ENCODE results near the gene TAS2R1.

TAS2R1 gene

DNA sequence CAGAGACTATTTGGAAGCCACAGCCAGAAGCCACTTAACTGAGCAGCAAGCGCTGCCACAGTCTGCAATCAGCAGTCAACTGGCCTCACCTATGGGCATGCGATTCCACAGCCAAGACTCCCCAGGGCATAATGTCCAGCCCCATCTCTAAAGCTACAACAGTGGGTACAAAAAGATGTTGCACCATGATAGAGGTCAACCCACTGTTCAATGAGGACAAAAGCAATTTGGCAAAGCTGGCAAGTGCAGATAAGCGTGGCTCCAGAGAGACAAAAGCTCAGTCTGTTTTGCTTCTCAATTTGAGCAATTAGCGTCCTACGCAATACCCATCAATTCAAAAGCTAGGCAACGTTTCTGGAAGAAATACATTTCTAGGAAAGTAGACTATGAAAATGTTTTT is 3.2 kb downstream of the TAS2R1 start:
- CTCF ChIA-PET, result interaction anchor here (0.8 to 1.9 kb wide), 2 partner anchors 13 to 15 kb away, joined by 3 to 6 read pairs; no protein-coding TSS in a partner anchor

DNA sequence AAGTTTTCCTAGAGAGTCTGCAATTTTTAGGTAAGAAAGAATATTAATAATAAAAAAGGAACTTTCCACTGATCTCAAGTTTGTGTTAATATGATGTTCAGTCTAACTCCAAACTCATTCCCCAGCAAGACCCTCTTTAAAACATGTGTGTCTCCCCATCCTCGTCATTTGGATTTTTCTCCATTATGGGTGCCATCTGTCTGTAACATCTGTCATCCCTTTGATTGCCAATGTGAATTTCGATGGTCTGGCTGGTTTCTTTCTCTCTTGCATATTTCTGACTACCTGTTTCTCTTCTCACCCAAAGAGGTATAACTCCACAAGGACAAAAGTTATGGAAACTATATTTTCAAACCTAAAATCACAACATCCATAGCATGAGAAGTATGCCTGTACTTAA is 4.4 kb downstream of the TAS2R1 start:
- ChIA-PET POLR2A (no interaction called here), CTCF (no interaction called here)
- TF ChIP-seq, protein P1, sequence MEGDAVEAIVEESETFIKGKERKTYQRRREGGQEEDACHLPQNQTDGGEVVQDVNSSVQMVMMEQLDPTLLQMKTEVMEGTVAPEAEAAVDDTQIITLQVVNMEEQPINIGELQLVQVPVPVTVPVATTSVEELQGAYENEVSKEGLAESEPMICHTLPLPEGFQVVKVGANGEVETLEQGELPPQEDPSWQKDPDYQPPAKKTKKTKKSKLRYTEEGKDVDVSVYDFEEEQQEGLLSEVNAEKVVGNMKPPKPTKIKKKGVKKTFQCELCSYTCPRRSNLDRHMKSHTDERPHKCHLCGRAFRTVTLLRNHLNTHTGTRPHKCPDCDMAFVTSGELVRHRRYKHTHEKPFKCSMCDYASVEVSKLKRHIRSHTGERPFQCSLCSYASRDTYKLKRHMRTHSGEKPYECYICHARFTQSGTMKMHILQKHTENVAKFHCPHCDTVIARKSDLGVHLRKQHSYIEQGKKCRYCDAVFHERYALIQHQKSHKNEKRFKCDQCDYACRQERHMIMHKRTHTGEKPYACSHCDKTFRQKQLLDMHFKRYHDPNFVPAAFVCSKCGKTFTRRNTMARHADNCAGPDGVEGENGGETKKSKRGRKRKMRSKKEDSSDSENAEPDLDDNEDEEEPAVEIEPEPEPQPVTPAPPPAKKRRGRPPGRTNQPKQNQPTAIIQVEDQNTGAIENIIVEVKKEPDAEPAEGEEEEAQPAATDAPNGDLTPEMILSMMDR (IDR thresholded peaks at IDR 0.05; ENCODE audit: insufficient read depth, low read length, missing control alignments), result no peak
- no peak overlapping the region for H3K4me3 ChIP-seq (ENCODE audit: low read depth, low read length)
- no peak for DNase-seq (ENCODE audit: low read depth, low spot score)

More for the DNA sequence above, 3.2 kb downstream of the TAS2R1 start:
- POLR2A ChIA-PET, result no interaction called here
- TF ChIP-seq, protein P1 (IDR thresholded peaks at IDR 0.05; ENCODE audit: insufficient read depth, low read length, missing control alignments), result no peak
- H3K4me3 ChIP-seq (ENCODE audit: low read depth, low read length), result no peak overlapping the region
- no peak for DNase-seq (ENCODE audit: low read depth, low spot score)

DNA sequence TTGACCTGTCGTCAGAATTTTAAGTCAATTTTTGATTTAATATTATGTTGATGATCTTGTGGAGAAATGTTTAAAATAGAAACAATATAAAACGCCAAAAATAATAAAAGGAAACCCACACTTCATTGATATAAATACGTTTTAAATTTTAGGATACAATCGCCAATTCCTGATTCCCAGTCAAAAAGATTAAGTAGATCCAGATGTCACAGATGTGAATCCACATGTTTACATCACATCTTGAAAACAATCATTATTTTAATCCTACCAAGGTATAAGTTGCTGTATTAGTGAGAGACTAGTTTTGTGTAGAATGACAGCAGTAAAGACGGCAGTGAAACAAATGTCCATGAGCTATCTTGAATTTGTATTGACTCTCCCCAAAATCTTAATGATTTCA is 4.9 kb downstream of the TAS2R1 start:
- ChIA-PET POLR2A (no interaction called here), CTCF (no interaction called here)
- no peak overlapping the region for H3K4me3 ChIP-seq (ENCODE audit: low read depth, low read length)
- DNase-seq (ENCODE audit: low read depth, low spot score), result no peak
- TF ChIP-seq, protein P1 (IDR thresholded peaks at IDR 0.05; ENCODE audit: insufficient read depth, low read length, missing control alignments), result no peak

DNA sequence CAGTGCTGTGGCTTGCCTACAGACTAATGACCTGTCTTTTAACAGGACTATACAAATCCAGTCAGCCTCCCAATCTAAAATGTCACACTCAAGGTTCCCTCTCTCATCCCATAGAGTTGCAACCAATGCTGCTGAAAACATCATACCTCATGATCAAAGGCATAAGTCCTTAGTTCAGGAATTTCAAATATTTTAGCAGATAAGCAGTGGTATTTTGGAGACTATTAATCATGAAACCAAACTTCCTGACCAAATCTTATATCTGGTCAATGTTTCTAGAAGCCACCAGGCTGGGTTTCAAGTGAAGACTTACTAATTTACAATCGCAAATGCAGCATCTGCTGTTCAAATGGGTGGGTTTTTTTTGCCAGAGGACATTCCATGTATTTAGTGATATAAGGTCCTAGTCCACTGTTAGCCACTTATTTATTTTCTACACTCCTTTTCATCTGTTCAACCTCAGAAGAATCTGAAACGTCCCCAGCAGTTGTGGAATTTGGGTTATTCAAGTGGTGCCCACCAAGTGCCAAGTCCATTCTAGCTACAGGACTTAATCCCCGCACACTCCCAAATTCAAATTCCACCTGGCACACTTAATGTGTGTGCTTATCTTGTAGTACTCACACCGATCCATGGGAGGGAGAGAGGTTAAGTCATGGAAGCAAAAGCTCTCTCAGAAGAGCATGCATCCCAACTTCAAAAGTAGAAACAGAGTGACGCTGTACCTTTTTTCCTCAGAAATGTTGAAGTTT is 5.8 kb downstream of the TAS2R1 start:
- TF ChIP-seq, protein P1 (IDR thresholded peaks at IDR 0.05; ENCODE audit: insufficient read depth, low read length, missing control alignments), result no peak
- POLR2A ChIA-PET, result no interaction called here
- no peak overlapping the region for H3K4me3 ChIP-seq (ENCODE audit: low read depth, low read length)
- CTCF ChIA-PET, result no interaction called here
- no peak for DNase-seq (ENCODE audit: low read depth, low spot score)

DNA sequence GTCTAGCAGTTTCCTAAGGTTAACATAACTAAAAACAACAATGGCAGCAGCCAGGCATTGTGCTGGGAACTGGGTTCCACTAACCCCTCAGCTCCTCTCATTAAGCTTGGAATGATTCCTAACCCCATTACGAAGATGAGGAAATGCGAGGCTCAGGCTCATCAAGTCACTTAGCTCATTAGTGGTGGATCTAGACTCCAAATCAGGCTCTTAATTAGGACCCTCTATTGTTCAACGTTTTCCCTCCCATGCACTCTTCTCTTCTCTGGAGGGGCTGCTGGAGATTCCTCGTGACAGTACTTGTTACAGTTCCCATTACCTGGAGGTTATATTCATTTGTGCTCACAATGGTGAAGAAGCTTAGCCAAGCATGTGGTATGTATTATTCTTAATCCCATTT is 6.5 kb downstream of the TAS2R1 start:
- DNase-seq (ENCODE audit: low read depth, low spot score), result no peak
- H3K4me3 ChIP-seq (ENCODE audit: low read depth, low read length), result no peak overlapping the region
- CTCF ChIA-PET, result no interaction called here
- TF ChIP-seq, protein P1 (IDR thresholded peaks at IDR 0.05; ENCODE audit: insufficient read depth, low read length, missing control alignments), result no peak
- POLR2A ChIA-PET, result no interaction called here

DNA sequence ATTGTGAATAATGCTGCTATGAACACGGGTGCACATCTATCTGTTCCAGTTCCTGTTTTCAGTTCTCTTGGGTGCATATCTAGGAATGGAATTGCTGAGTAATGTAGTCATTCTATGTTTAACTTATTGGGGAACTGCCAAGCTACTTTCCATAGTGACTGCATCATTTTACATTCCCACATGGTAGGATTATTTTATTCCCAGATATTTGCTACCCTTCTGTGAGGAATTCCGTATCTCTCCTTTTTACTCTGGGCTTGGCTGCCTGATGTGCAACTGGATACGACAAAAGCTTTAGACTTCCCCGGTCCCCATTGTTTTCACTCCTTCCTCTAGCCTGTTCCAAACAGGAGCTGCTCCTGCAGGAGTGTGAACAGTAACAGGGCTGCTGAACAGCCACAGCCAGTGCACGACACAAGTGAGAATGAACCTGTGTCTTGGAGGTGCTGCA is 7.2 kb downstream of the TAS2R1 start:
- TF ChIP-seq, protein P1 (IDR thresholded peaks at IDR 0.05; ENCODE audit: insufficient read depth, low read length, missing control alignments), result no peak
- peak; percentile 63 for DNase-seq (ENCODE audit: low read depth, low spot score)
- H3K4me3 ChIP-seq (ENCODE audit: low read depth, low read length), result no peak overlapping the region
- CTCF ChIA-PET, result no interaction called here
- POLR2A ChIA-PET, result no interaction called here
